GM18873 (cell line): Measurements from ENCODE around the gene TMEM247.

Experiments
- ATAC-seq: cut with Tn5 transposase; IDR thresholded peaks from one replicate; pipeline ENCODE4 v1.9.1; 2021; ENCODE audit warnings: mild to moderate bottlenecking, moderate library complexity, moderate number of reproducible peaks; ENCODE audit not compliant: unreplicated experiment, low FRiP score

The TMEM247 gene

DNA sequence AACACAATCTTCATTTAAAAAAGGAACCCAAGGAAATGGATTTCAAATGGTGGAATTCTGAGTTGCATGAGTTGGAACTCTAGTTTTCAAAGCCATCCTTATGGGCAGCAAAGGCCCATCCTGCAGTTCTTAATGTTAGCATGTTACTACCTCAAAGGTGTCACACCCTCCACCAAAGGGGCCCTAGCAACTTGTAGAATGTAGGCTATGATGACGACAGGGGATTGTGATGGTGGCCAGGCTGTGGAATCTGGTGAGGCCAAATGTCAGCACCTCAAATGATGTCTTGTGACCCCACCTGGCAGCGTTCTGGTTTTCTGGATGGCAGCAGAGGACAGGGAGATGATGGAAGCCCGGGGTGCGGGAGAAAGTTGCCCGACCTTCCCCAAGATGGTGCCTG lies at the start of gene TMEM247:
Gene TMEM247, plus strand, starts transcription at position 301 of the 400 bp plus-strand sequence.
- no peak for ATAC-seq

DNA sequence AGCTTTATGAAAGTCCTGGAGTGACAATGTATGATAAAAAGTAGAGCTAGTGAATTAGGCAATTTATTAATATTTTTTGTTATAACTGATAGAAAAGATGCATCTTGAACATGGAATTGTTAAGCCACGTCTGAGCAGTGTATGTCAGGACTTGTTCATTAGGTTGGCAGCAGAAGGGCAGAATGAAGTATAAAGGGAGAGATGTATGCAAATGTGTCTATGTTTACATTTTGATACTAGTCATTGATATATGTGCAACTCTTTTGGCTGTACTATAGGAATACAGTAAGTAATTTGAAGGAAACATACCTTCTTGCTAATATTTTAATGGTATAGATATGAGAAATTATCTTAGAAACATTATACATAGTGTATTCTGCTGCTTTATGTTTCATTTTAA lies 49.0 kb upstream of the TMEM247 start:
- no peak for ATAC-seq

DNA sequence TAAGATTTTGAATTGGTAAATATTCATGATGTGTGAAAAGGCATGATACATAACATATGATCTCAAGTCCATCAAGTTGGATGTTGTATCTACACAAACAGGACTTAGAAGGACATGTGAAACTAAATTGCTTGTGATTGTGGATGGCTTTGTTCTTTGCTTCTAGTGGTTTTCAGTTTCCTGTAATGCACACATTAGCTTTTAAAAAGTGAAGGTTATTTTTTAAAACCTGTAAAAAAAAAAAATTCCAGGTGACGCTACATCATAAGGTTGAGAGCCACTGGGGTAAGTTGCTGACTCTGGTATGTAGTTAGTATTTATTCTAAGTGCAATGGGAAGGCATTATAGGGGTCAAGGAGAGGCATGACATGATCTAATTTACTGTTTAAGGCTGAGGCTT lies 48.4 kb upstream of the TMEM247 start:
- no peak for ATAC-seq

DNA sequence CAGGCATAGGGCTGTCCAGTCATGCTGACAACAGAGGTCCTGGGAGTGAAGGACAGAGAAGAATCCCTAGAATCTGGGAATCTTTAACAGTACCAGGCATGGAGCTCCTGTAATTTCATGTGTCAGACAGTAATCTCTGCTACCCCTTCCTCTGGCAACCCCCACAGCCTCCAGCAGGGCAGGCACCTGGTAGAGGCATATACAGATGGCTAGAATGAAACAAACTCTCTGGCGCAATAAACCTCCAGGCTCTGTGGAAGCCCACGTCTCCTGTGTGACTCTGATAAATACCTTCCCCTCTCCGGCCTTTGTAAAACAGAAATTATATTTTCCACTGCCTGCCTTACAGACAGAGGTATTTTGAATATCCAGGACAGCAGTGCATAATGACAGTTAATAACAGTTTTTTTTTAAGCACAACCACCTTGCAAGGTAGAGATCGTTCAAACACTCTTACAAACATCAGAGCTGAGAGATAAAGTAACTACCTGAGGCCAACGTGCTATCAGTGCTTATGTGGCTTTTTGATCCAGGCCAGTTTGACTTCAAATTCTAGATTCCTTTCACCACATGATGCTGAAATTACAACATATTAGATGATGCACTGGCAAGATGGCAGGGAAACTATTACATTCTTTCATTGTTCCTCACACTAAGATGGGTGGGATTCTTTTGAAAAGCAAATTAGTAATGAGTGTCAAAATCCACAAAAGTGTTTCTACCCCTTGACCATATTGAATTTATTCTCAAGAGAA lies 47.7 kb upstream of the TMEM247 start:
- no peak for ATAC-seq

DNA sequence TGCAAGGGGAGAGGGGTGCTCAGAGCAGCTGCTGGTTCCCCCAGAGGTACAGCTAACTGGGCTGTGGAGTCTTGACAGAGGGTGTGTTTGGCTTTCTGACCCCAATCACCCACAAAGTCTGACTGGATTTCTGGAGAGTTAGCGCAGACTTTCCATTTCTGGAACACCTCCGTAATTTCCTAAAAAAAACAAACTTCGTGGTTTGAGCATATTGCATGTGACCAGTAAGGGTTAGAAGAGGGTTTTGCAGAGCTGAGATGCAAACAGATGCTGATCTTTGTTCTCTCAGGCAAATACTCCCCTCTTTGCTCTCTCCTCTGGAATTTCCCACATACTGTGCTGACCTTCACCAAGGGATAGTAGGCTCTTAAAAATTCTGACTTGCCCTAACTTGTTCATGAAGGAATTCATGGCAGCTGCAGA lies 44.5 kb upstream of the TMEM247 start:
- ATAC-seq = no peak

DNA sequence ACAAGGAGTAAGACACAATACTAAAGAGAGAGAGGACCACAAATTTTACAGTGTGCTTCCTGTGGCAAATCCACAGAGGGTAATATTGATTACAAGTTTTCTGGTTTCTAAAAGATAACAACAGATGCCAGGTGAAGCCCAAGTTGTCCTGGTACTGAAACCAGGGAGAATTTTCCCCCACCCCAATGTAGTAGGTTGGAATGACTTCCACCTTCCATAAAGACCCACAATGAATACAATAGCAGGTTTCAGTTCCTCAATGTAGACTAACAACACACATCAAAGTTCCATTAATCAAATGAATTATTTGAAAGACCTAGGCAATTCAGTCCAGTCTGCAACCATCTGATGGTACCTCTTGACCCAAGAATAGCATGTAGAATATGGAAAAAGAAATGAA lies 44.0 kb upstream of the TMEM247 start:
- no peak for ATAC-seq

DNA sequence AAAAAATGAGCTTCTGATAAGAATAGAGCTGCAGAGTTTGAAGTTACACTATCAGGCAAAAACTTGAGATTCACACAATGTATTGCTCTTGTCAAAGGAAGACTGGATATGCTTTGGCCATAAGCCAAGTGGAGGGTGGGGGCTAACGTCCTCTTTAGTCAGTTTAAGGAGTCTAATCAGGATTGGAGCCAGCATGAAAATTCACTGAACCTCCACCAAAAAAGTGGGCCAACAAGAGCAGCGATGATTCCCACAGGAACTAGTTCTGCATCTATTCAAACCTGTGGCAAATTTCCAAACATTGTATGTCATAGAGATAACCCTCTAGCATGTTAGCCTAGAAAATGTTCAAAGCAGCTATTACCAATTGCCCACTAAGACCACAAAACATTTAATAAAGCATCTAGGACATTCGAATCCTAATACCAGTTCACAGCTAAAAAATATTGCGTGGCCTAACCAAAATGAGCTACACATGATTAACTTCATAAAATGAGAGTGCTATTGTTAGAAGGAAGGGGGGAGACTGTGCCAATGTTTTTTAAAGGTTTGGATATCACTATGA lies 43.5 kb upstream of the TMEM247 start:
- ATAC-seq = no peak

DNA sequence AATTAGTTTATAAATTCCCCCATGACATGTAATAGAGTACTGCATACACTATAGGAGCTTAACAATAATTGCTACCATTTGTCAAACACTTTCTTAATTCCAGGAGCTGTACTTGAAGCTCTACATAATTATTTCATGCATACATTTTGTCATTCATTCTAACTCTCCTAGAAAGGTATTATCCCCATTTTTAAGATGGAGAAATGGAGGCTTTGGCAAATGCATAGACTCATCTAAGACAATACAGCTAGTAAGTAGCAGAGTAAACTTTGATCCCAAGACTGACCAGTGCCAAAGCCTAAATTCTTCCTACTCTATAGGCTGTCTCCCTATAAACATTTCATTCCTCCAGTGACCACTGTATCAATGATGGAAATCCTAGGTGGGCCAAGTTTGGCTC lies 42.6 kb upstream of the TMEM247 start:
- no peak for ATAC-seq

DNA sequence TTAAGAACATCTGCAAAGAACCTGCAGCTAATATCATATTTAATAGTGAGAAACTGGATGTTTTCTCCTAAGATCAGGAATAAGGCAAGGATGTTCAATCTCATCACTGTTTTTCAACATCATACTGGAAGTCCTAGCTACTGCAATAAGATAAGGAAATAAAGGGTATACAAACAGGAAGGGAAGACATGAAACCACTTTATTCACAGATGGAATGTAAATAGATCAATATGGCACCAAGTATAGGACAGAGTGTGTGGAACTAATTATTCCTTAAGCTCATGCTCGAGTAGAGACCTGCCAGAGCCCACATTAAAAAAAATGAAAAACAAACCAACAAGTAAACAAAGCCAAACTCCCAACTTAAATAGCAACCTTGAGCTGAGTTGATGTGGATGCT lies 41.3 kb upstream of the TMEM247 start:
- ATAC-seq = no peak

DNA sequence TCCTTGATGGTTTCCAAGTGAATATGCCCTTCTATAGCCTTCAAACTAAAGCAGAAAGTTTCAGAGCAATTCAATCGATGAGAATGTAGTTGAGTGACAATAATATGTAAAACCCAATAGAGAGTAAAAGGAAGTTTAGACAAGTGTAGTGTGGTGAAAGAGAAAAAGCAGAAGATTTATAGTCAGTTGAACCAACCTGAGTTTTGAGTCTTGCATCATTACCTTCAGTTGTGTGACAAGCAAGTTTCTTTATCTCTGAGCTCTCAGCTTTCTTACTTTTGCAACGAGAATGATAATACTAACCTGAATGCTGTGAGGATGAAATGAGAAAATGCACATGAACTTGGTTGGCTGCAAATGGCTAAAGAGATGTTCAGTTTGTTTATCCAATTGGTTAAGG lies 40.6 kb upstream of the TMEM247 start:
- ATAC-seq = no peak

DNA sequence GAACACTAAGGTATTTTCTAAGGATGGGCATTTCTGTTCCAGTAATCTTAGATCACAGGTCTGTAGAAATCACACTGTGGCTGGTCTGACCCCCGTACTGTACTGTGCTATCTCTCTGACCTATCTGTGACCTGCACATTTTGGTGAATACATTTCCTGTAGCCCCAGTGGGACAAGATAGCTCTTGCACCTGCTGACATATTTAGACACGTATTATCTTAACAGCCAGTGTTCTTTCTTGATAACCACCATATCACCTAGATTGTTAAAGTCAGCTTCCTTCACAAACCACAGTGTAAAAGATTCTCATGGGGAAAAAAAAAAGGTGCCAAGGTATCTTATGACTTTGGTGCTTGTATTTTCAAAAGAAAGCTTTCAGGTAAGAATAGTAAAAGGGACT lies 39.8 kb upstream of the TMEM247 start:
- ATAC-seq = no peak

DNA sequence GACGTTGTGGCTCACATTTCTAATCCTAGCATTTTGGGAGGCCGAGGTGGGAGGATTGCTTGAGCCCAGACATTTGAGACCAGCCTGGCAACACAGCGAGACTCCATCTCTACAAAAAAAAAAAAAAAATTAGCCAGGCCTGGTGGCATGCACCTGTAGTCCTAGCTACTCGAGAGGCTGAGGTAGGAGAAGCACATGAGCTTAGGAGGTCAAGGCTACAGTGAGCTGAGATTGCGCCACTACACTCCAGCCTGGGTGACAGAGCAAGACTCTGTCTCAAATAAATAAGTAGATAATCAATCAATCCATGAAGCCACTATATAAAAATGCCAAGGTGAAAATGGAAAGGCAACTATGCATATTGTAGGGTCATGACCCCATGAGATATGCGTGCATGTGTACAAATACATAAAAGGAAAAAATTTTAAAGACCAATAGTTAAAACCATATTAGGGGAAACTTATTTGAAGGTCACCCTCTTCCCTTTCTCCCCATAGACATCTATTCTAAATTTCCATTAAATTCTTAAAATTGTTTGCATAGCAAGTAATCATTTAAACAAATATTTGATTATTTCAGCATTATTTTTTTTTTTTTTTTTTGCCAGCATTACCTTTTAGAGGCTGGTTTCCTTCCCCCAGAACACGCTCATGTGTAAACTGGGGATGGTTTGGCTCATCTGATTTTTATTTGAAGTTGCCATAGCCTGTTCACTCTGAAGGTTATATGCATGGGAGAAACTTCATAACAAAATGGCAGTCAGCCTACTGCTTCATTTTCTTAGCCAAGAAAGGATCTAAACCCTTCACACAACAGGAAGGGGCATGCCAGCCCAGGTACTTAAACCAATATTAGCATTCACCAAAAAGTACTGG lies 37.3 kb upstream of the TMEM247 start:
- no peak for ATAC-seq

DNA sequence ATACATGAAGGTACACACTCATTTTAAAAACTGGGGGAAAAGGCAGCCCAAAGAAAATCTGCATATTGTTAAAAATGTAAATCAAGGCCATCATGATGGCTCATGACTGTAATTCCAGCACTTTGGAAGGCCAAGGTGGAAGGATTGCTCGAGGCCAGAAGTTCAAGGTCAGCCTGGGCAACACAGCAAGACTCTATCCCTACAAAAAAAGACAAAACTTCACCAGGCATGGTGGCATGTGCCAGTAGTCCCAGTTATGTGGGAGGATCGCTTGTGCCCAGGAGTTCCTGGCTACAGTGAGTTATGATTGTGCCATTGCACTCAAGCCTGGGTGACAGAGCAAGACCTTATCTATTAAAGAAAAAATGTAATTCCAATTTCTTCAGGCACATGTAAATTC lies 34.6 kb upstream of the TMEM247 start:
- no peak for ATAC-seq

DNA sequence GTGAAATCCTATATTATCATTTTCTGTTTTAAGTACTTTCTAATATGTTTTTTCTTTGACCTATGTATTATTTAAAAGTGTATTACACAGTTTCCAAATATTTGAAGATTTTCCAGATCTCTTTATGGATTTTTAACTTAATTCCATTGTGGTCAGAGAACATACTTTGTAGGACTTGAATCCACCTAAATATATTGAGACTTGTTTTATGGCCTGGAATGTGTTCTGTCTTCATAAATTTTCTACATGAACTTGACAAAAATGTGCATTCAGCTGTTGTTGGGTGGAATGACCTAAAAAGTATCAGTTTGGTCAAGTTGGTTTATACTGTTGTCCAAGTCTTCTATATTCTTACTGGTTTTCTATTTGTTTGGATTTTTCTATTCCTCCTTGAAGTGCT lies 33.8 kb upstream of the TMEM247 start:
- ATAC-seq = no peak

DNA sequence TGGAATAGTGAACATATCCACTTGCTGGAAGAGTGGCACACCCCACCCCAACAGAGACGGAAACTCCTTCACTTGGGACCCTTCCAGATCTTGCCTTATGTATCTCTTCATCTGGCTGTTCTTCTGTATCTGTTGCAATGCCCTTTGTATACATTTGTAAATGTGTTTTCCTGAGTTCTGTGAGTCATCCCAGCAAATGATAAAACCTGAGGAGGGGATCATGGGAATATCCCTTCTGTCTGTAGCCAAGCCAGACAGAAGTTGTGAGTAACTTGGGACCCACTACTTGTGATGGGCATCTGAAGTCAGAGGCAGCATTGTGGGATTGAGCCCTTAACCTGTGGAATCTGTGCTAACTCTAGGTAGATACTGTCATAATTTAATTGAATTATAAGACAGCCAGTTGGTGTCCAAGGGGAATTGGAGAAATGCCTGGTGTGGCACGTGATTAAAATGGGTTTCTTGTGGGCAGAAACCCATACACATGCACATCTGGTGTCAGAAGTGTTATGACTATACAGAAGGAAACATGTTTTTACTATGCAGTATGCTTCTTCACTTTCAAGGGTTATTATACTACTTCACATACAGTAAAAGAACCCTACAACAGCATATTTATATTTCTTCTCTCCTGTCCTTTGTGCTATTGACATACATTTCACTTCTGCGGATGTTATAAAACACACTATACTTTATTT lies 32.3 kb upstream of the TMEM247 start:
- ATAC-seq = no peak

DNA sequence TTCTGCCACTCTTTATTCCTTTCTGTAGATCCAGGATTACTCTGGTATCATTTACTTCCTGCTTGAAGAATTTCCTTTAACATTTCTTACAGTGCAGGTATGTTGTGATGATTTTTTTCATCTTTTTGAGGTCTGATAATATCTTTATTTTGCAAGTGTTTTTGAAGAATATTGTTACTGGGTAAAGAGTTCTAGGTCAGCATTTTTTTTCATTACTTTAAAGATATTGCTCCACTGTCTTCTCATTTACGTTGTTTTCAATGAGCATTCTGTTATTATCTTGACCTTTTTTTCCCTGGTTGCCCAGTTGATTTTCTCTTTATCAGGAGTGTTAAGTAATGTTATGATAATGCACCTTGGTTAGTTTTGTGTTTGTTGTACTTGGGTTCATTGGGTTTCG lies 31.7 kb upstream of the TMEM247 start:
- ATAC-seq = no peak

DNA sequence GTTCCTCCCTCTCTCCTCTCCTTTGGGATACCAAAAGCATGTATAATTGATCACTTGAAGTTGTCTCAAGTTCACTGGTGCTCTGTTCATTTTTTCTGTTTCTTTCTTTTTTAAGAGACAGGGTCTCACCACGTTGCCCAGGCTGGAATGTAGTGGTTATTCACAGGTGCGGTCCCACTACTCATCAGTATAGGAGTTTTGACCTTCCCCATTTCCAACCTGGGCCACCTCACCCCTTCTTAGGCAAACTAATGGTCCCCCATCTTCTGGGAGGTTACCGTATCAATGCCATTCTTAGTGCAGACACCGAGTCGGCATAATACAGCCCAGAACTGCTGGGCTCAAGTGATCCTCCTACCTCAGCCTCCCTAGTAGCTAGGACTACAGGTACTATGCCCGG lies 31.3 kb upstream of the TMEM247 start:
- no peak for ATAC-seq

DNA sequence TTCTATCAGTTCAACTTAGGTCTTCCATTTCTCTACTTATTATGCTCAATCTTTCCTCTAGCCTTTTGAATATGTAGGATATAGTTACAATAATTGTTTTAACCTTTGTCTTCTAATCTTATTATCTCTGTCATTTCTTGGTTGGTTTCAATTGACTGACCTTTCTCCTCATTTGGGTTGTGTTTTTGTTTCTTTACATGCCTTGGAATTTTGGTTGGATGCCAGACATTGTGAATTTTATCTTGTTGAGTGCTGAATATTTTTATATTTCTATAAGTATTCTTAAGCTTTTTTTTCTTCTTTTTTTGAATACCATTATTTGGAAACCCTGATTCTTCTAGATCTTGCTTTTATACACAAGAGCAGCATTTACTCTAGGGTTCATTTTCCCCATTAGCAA lies 30.7 kb upstream of the TMEM247 start:
- ATAC-seq = no peak

DNA sequence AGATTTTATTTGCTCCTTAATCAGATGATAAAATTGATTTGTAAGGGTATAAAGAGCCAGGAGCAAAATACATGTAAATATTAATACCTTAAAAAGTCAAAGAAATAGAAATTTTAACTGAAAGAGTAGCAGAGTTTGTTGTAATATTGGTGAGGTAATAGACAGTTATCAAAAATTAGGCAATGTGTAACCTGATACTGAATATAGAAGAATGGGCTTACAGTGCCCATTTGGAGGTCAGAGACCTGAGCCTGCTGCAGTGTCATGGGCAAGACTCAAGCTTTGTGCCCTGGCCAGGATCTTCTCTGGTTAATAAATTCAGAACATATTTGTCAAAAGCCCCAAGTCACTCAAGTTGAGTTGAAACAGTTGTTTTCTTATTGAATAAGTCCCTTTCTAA lies 29.7 kb upstream of the TMEM247 start:
- no peak for ATAC-seq

DNA sequence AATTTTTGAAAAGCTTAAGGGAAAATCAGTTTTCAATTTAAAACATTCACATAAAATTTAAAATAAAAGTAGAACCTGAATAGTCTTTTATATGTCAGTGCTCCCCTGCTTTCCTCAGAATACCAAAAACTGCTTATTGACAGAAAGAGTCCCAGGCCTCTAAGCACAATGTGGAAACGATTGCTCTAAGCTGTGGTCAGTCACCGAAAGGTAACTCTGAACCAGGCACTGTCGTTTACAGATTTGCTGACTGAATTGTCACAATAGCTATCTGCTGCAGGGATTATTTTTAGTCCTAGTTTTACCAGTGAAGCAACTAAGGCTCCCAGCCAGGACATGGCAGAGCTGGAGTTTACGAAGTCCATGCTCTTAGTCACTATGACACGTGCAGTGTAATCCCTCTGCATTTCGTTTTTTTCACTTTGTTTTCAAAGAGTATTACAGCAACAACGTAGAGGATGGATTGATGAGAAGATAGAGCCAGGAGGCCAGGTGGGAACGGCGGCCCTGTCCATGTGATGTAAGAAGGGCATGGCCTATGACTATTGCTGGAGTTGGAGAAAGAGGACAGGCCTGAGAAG lies 28.1 kb upstream of the TMEM247 start:
- ATAC-seq = no peak

DNA sequence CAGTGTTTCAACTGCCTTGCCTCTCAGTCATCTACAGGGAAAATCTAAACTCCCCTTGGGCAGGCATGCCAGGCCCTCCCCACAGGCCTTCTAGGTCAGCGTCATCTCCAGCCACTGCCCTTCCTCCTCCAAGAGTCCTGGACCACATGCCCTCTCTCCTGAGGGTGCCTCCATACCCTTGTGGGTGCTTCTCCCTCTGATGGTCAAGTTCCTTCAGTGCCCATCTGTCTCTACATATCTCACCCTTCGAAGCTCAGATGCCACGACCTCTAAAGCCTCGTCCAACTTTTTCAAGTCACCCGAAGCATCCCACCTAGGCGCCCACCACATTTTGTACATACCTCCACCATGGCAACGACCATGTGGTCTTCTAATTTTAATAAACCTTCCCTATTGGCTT lies 22.6 kb upstream of the TMEM247 start:
- ATAC-seq = no peak
